Tibial nerve (tissue), 3 donors: Measurements from ENCODE around the gene MRTFA.

Experiments
- CTCF ChIP-seq, 5 experiments: fragments of 200-600 bp in 3 of 5; fragments of 450-650 bp in 2 of 5; sonication (generic) in 3 of 5; IDR thresholded peaks; one replicate each; pipeline ENCODE4 v1.5.1; 2016 to 2019; ENCODE audit warnings: antibody characterized with exemption in 5 of 5, mild to moderate bottlenecking in 3 of 5, moderate library complexity in 2 of 5
- POLR2A ChIP-seq, 2 donors: fragments of 450-650 bp; IDR thresholded peaks; one replicate each; pipeline ENCODE4 v1.6.1; 2017; ENCODE audit warnings: antibody characterized with exemption in 2 of 2, mild to moderate bottlenecking in 2 of 2, moderate library complexity in 2 of 2

- no peak for TF ChIP-seq CTCF (IDR thresholded peaks at IDR 0.05)
- TF ChIP-seq POLR2A (IDR thresholded peaks at IDR 0.05): no peak
These were observed 232.9 kb downstream of the MRTFA start for GRCh38 chr22:40403651-40404050.
